Posterior cingulate gyrus (tissue), 11 donors: Measurements from ENCODE around the gene KCNMA1.

Experiments used
- DNase-seq, 10 donors: peaks; one replicate each; pipeline versions ENCODE4 v3.0.0 to v3.0.0-alpha.2; 2020 to 2021; ENCODE audit warnings: mixed read lengths in 3 of 10
- intact Hi-C: fragments of 100-400 bp; cut with DNase I; formaldehyde crosslinking; loops from one replicate; pipeline ENCODE4 v1.15.1; 2023

Gene KCNMA1

GRCh38 chr10:77104459-77104980 lies 533.1 kb downstream of the KCNMA1 start:
- intact Hi-C loops, result no loop called here
- DNase-seq, result no peak

- no peak for DNase-seq
- intact Hi-C loops, result no loop called here
Observed at GRCh38 chr10:77103213-77103612, 534.4 kb downstream of the KCNMA1 start.

GRCh38 chr10:77101341-77101740 lies 536.3 kb downstream of the KCNMA1 start:
- intact Hi-C loops, result no loop called here
- DNase-seq, result no peak

GRCh38 chr10:77099136-77099535 lies 538.5 kb downstream of the KCNMA1 start:
- intact Hi-C loops, result no loop called here
- no peak for DNase-seq

GRCh38 chr10:77097625-77098024 lies 540.0 kb downstream of the KCNMA1 start:
- intact Hi-C loops, result no loop called here
- no peak for DNase-seq

- intact Hi-C loops, result no loop called here
- no peak for DNase-seq
Observed at GRCh38 chr10:77093126-77093525, 544.5 kb downstream of the KCNMA1 start.

- intact Hi-C loops, result no loop called here
- DNase-seq, result no peak
Observed at GRCh38 chr10:77091597-77092165, 545.9 kb downstream of the KCNMA1 start.

GRCh38 chr10:77090381-77091356 lies 546.9 kb downstream of the KCNMA1 start:
- no peak for DNase-seq
- intact Hi-C loops, result no loop called here

- DNase-seq, result no peak
- intact Hi-C loops, result no loop called here
Observed at GRCh38 chr10:77087366-77087765, 550.2 kb downstream of the KCNMA1 start.

GRCh38 chr10:77086081-77086480 lies 551.5 kb downstream of the KCNMA1 start:
- intact Hi-C loops, result no loop called here
- no peak for DNase-seq

GRCh38 chr10:77085344-77085743 lies 552.3 kb downstream of the KCNMA1 start:
- intact Hi-C loops, result no loop called here
- no peak for DNase-seq

GRCh38 chr10:77084431-77085144 lies 553.0 kb downstream of the KCNMA1 start:
- intact Hi-C loops, result no loop called here
- peak in 8 of 10 donors; percentile 16 to 90 (median 52) for DNase-seq

- DNase-seq, result no peak
- intact Hi-C loops, result no loop called here
Observed at GRCh38 chr10:77082601-77083252, 554.9 kb downstream of the KCNMA1 start.

GRCh38 chr10:77081481-77081891 lies 556.1 kb downstream of the KCNMA1 start:
- intact Hi-C loops, result no loop called here
- DNase-seq, result no peak

- intact Hi-C loops, result no loop called here
- no peak for DNase-seq
Observed at GRCh38 chr10:77080361-77081027, 557.1 kb downstream of the KCNMA1 start.

GRCh38 chr10:77079592-77080300 lies 557.9 kb downstream of the KCNMA1 start:
- no peak for DNase-seq
- intact Hi-C loops, result no loop called here

- intact Hi-C loops, result no loop called here
- DNase-seq, result no peak
Observed at GRCh38 chr10:77077316-77077945, 560.2 kb downstream of the KCNMA1 start.

GRCh38 chr10:77075926-77076325 lies 561.7 kb downstream of the KCNMA1 start:
- no peak for DNase-seq
- intact Hi-C loops, result no loop called here

GRCh38 chr10:77074104-77074624 lies 563.4 kb downstream of the KCNMA1 start:
- DNase-seq, result no peak
- intact Hi-C loops, result no loop called here
